Transverse colon (tissue), 4 donors: Measurements from ENCODE around the gene NOP16. TPM values are rescaled to one million over a fixed set of nuclear protein-coding genes. Genes with fewer than 3 reads are reported as not detected.

Experiments
- DNase-seq: peaks from one replicate; pipeline ENCODE4 v3.0.0-alpha.2; 2019
- H3K27ac ChIP-seq, 4 donors: fragments of 200-600 bp; sonication (generic); 2 replicates each; pipeline ENCODE4 v1.5.1; 2016 to 2018; ENCODE audit warnings: inconsistent platforms in 4 of 4
- H3K27me3 ChIP-seq: fragments of 200-600 bp; sonication (generic); 2 replicates; pipeline ENCODE4 v1.5.1; 2017; ENCODE audit warnings: inconsistent platforms
- H3K36me3 ChIP-seq, 4 donors: fragments of 200-600 bp; sonication (generic); 2 replicates each; pipeline ENCODE4 v1.5.1; 2017 to 2019; ENCODE audit warnings: inconsistent platforms in 4 of 4
- H3K4me1 ChIP-seq, 4 donors: fragments of 200-600 bp; sonication (generic); 2 replicates each; pipeline ENCODE4 v1.5.1; 2017 to 2020; ENCODE audit warnings: inconsistent platforms in 4 of 4
- H3K4me3 ChIP-seq, 4 donors: fragments of 200-600 bp; sonication (generic); 1 replicate in 1 of 4; 2 replicates in 3 of 4; pipeline versions ENCODE4 v1.5.1 to v1.6.1; 2017 to 2019; ENCODE audit warnings: inconsistent platforms in 4 of 4
- H3K9me3 ChIP-seq, 2 donors: fragments of 200-600 bp; sonication (generic); 2 replicates each; pipeline ENCODE4 v1.5.1; 2017 to 2019; ENCODE audit warnings: inconsistent platforms in 2 of 2
- EP300 ChIP-seq: sonication (generic); formaldehyde crosslinking; IDR thresholded peaks from one replicate; pipeline ENCODE4 v1.6.1; 2017; ENCODE audit warnings: antibody characterized with exemption, low read depth
- POLR2A ChIP-seq: fragments of 450-650 bp; IDR thresholded peaks from one replicate; pipeline ENCODE4 v1.6.1; 2016; ENCODE audit warnings: antibody characterized with exemption, mild to moderate bottlenecking, moderate library complexity
- POLR2AphosphoS5 ChIP-seq, 3 donors: sonication (generic); formaldehyde crosslinking; IDR thresholded peaks; one replicate each; pipeline ENCODE4 v1.6.1; 2016; ENCODE audit warnings: antibody characterized with exemption in 3 of 3
- WGBS, 2 donors: methylation state at CpG; one replicate each; pipeline ENCODE4 v1.1.5; 2018; ENCODE audit warnings: low coverage in 1 of 2; 5-methylcytosine and 5-hydroxymethylcytosine counted together
- in situ Hi-C, 4 donors: fragments of 200-750 bp; cut with MboI; loops; one replicate each; pipeline versions ENCODE4 v1.15.0 to v1.15.1; 2017; ENCODE audit warnings: low sequenced_read_pairs in 3 of 4, low pct_ligation_motif_present in 1 of 4, low pct_unique_long_range_greater_than_20kb in 1 of 4
- intact Hi-C: fragments of 100-400 bp; cut with DNase I; formaldehyde crosslinking; loops from one replicate; pipeline ENCODE4 v1.15.1; 2023; ENCODE audit warnings: low total_unique reads
- small RNA-seq, 4 donors: library from RNA; depleted of rRNA; stranded (forward); fragments of <200 nt; gene quantifications; one replicate each; pipeline ENCODE3, GENCODE V24; 2016
- total RNA-seq, 4 donors: library from RNA; depleted of rRNA; stranded (reverse); fragments of >200 nt; gene quantifications; one replicate each; pipeline ENCODE4 v1.1.0, GENCODE V29; 2016
- TF ChIP-seq, protein P1 (sequence below), 5 experiments: fragments of 200-600 bp in 3 of 5; fragments of 450-650 bp in 2 of 5; sonication (generic) in 3 of 5; IDR thresholded peaks; 1 replicate in 2 of 5; 2 replicates in 3 of 5; pipeline ENCODE4 v1.5.1; 2016 to 2017; ENCODE audit warnings: antibody characterized with exemption in 5 of 5, inconsistent platforms in 3 of 5, mild to moderate bottlenecking in 2 of 5, moderate library complexity in 1 of 5

The NOP16 gene
- total RNA-seq, 4 donors from 2014 or later: 1.8 to 12.7 (median 8.5) TPM

DNA sequence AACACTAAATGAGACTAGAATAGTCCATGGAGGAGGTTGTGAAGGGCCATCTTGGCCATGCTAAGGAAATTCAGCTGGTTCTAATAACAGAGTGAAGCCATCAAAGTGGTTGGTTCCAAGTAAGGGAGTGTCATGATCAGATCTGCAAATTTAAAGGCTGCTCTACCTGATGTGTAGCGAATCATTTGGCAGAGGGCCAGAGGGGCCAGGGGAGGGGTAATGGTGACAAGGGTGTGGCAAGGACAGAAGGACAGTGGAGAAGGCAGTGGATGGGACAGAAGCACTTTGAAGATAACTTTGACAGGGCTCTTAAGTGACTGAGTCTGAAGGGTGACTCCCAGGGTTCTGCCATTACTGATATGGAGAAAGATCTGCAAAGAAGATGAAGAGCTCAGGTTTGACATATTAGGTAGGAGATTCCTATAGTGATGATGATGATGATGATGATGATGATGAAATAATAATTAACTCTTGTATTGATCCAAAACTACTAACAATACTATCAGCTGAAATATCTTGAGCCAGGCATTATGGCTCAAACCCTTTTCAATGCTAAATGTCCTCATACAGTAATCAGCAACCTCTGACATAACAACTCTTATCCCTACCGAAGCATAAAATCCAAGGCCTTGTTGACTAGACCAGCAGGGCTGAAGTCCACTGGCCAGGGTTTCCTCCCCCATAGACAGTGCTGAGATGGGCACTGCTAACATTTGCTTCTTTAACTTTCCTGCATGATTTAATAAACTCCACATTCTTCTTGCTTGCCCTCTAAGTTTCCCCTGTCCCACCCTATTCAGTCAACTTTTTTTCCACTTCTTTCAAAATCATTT is 46.9 kb downstream of the NOP16 start:
- DNase-seq: no peak
- intact Hi-C loops: no loop called here
- no peak for TF ChIP-seq EP300
- TF ChIP-seq POLR2AphosphoS5 (IDR thresholded peaks at IDR 0.05): no peak
- no peak for TF ChIP-seq POLR2A
- TF ChIP-seq, protein P1, sequence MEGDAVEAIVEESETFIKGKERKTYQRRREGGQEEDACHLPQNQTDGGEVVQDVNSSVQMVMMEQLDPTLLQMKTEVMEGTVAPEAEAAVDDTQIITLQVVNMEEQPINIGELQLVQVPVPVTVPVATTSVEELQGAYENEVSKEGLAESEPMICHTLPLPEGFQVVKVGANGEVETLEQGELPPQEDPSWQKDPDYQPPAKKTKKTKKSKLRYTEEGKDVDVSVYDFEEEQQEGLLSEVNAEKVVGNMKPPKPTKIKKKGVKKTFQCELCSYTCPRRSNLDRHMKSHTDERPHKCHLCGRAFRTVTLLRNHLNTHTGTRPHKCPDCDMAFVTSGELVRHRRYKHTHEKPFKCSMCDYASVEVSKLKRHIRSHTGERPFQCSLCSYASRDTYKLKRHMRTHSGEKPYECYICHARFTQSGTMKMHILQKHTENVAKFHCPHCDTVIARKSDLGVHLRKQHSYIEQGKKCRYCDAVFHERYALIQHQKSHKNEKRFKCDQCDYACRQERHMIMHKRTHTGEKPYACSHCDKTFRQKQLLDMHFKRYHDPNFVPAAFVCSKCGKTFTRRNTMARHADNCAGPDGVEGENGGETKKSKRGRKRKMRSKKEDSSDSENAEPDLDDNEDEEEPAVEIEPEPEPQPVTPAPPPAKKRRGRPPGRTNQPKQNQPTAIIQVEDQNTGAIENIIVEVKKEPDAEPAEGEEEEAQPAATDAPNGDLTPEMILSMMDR (IDR thresholded peaks at IDR 0.05): no peak
- Histone ChIP-seq H3K4me3 (no peak overlapping the region), H3K36me3 (peaks cover 0 to 29% (median 11%) of the 10 kb centered on the region in 4 donors), H3K27ac (no peak overlapping the region), H3K9me3 (no peaks in the 10 kb centered on the region), H3K27me3 (no peaks in the 10 kb centered on the region), H3K4me1 (no peaks in the 10 kb centered on the region)
- 72 to 84% methylated on average over 2 of the region's 2 CpGs for WGBS, 2 donors
- in situ Hi-C loops: loop anchor here in 1 of 4 donors (25.0 kb wide), 1 partner anchor 604 kb away; no protein-coding TSS in a partner anchor

DNA sequence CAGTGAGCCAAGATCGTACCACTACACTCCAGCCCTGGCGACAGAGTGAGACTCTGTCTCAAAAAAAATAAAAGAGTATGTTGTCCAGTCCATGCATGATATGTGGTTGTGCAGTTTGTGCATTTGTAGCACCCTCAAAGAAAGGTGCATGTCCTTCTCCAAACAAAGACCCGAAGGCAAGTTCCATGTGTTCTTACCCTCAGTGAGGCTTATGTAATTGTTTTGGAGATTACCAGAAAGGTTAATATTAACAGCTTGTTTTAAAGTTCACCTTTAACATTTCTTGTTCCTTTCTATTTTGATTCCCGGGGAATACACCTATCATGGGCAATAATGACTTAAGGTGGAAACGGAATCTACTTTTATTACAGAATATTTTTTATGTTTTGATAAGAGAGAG is 49.1 kb downstream of the NOP16 start:
- H3K27ac ChIP-seq: no peak overlapping the region
- H3K27me3 ChIP-seq: no peaks in the 10 kb centered on the region
- TF ChIP-seq POLR2A: no peak
- in situ Hi-C loops (loop anchor here in 1 of 4 donors (25.0 kb wide), 1 partner anchor 602 kb away; no protein-coding TSS in a partner anchor), intact Hi-C loops (no loop called here)
- 85 to 92% methylated on average over 3 to 5 of the region's 5 CpGs for WGBS, 2 donors
- no peak for DNase-seq
- peaks cover 0 to 12% (median 6%) of the 10 kb centered on the region in 4 donors for H3K36me3 ChIP-seq
- no peak overlapping the region for H3K4me3 ChIP-seq
- no peaks in the 10 kb centered on the region for H3K4me1 ChIP-seq
- H3K9me3 ChIP-seq: no peaks in the 10 kb centered on the region

DNA sequence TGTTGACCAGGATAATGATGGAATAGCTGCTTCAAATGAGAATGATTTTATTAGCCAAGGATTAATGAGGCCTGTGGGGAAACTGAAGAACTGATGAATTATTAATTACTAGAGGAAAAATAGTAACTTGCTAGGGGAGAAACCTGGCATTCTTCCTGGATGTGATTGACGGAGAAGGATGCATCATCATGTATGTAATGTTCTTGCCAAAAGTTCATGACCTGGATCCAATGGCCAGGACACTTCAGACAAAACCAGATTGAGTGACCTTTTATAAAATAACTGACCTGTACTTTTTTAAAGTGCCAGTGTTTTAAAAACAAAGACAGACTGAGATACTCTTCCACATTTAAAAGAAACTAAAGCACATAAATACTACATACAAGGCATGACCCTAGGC is 50.5 kb downstream of the NOP16 start:
- no peak for DNase-seq
- H3K4me1 ChIP-seq: no peaks in the 10 kb centered on the region
- WGBS, 2 donors: 85 to 89% methylated on average over 1 of the region's 1 CpG
- H3K4me3 ChIP-seq: no peak overlapping the region
- intact Hi-C loops: no loop called here
- in situ Hi-C loops: loop anchor here in 1 of 4 donors (25.0 kb wide), 1 partner anchor 601 kb away; no protein-coding TSS in a partner anchor
- H3K27ac ChIP-seq: no peak overlapping the region
- no peaks in the 10 kb centered on the region for H3K9me3 ChIP-seq
- TF ChIP-seq, protein P1 (IDR thresholded peaks at IDR 0.05): no peak
- TF ChIP-seq EP300: no peak
- no peak for TF ChIP-seq POLR2A
- TF ChIP-seq POLR2AphosphoS5 (IDR thresholded peaks at IDR 0.05): no peak
- H3K27me3 ChIP-seq: no peaks in the 10 kb centered on the region
- peaks cover 0 to 12% (median 6%) of the 10 kb centered on the region in 4 donors for H3K36me3 ChIP-seq

DNA sequence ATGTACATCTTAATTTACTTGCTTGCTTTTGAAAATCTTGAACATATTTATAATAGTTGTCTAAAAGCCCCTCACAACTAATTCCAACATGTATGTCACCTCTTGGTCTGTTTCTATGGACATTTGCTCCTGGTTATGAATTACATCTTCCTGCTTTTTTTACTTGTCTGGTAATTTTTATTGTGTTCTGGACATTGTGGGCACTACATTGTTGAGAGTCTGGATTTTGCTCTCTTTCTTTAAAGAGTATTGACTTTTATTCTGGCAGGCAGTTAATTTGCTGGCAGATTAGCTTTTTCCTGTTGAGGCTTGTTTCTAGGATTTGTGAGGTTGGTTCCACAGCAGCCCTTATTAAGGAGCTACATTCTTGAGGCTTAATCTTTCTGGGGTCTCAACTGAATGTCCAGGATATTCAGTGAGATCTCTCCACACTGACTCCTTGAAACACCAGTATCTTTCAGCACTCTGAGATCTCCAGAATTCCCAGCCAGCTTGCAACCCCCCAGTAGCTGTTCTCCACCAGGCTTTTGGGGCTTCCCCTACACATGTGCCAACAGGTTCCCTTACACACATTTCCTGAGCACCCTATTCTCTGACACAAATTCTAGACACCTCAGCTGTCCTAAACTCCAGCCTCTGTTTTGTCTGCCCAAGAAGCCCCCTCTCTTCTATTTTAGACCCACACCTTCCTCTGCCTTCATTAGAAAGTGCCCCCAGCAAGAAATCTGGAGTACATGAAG is 54.2 kb downstream of the NOP16 start:
- Histone ChIP-seq H3K9me3 (no peaks in the 10 kb centered on the region), H3K27me3 (no peaks in the 10 kb centered on the region), H3K27ac (no peak overlapping the region), H3K36me3 (peaks cover 0 to 12% (median 6%) of the 10 kb centered on the region in 4 donors), H3K4me3 (no peak overlapping the region), H3K4me1 (no peaks in the 10 kb centered on the region)
- no peak for TF ChIP-seq POLR2AphosphoS5 (IDR thresholded peaks at IDR 0.05)
- TF ChIP-seq, protein P1 (IDR thresholded peaks at IDR 0.05): no peak
- TF ChIP-seq EP300: no peak
- TF ChIP-seq POLR2A: no peak
- in situ Hi-C loops (loop anchor here in 1 of 4 donors (25.0 kb wide), 1 partner anchor 597 kb away; no protein-coding TSS in a partner anchor), intact Hi-C loops (no loop called here)
- DNase-seq: no peak

Small RNA genes lying within 50 kb of the gene (small RNA-seq; reads per million reads assigned to genes)
- 0 to 2.5 (median 0.65) reads per million in 4 donors for gene MIR1271

Other genes with a start within 250 kb of the NOP16 start
- 10 to 100 TPM; 15.0 to 21.2 (median 17.7) TPM for gene SIMC1, start 150.2 kb downstream of the NOP16 start, total RNA-seq
- gene KIAA1191, start 26.8 kb downstream of the NOP16 start, total RNA-seq: 100 to 1,000 TPM in 3 of 4 donors, 10 to 100 TPM in 1; 80.8 to 157 (median 111) TPM
- gene ARL10, start 23.1 kb downstream of the NOP16 start, total RNA-seq: 1 to 10 TPM; 1.1 to 4.9 (median 2.6) TPM
- 100 to 1,000 TPM; 158 to 320 (median 207) TPM for gene HIGD2A, start 153 bp upstream of the NOP16 start, total RNA-seq
- gene CLTB, start 27.9 kb upstream of the NOP16 start, total RNA-seq: 100 to 1,000 TPM; 167 to 272 (median 265) TPM
- 10 to 100 TPM in 3 of 4 donors, 1 to 10 TPM in 1; 3.8 to 32.4 (median 26.5) TPM for gene FAF2, start 59.8 kb upstream of the NOP16 start, total RNA-seq
- 10 to 100 TPM; 43.8 to 65.6 (median 54.8) TPM for gene RNF44, start 148.8 kb upstream of the NOP16 start, total RNA-seq
- 100 to 1,000 TPM in 2 of 4 donors, 10 to 100 TPM in 2; 15.5 to 257 (median 104) TPM for gene CDHR2, start 160.7 kb upstream of the NOP16 start, total RNA-seq
- 1 to 10 TPM; 1.6 to 9.7 (median 3.6) TPM for gene GPRIN1, start 221.6 kb upstream of the NOP16 start, total RNA-seq
- gene SNCB, start 241.9 kb upstream of the NOP16 start, total RNA-seq: not detected
- not detected for gene EIF4E1B, start 242.1 kb upstream of the NOP16 start, total RNA-seq